K562 (cell line): ENCODE results near the gene EDN2. TPM values are rescaled to one million over a fixed set of nuclear protein-coding genes. Genes with fewer than 3 reads are reported as not detected.
A peak's percentile ranks its signal among the peaks of the same experiment; 100 is the strongest.

ENCODE experiments used
- ADNP ChIP-seq: fragments of 200-800 bp; sonication (Bioruptor generic); IDR thresholded peaks from 2 replicates; pipeline ENCODE4 v1.6.1; 2016; ENCODE audit warnings: missing genetic modification characterization, missing compliant biosample characterization
- BCLAF1 ChIP-seq, 2 experiments: fragments of 450-650 bp in 1 of 2; IDR thresholded peaks; 2 replicates each; pipeline ENCODE4 v1.6.1; 2011 to 2017; ENCODE audit warnings: low read depth in 2 of 2, antibody characterized with exemption in 1 of 2, borderline replicate concordance in 1 of 2, low read length in 1 of 2, mild to moderate bottlenecking in 1 of 2, mixed read lengths in 1 of 2; ENCODE audit not compliant: control insufficient read depth in 1 of 2
- BCOR ChIP-seq: fragments of 450-650 bp; IDR thresholded peaks from 2 replicates; pipeline ENCODE4 v1.6.1; 2016
- CTCFL ChIP-seq: IDR thresholded peaks from 2 replicates; pipeline ENCODE4 v1.6.1; 2011; ENCODE audit warnings: borderline replicate concordance, low read depth, mild to moderate bottlenecking, moderate library complexity, low read length; ENCODE audit not compliant: insufficient read depth, poor library complexity, severe bottlenecking
- ESRRA ChIP-seq: fragments of 450-650 bp; IDR thresholded peaks from 2 replicates; pipeline ENCODE4 v1.6.1; 2014; ENCODE audit warnings: low read depth, mild to moderate bottlenecking, moderate library complexity, borderline replicate concordance
- JUN ChIP-seq, 2 experiments: sonication (generic) in 1 of 2; formaldehyde crosslinking in 1 of 2; IDR thresholded peaks; 2 replicates each; pipeline versions ENCODE4 v1.6.1 to v1.8.0; 2012 to 2022; ENCODE audit warnings: borderline replicate concordance in 2 of 2, mild to moderate bottlenecking in 2 of 2, improper control_type of control experiment in 1 of 2, low read depth in 1 of 2, low read length in 1 of 2, missing genetic modification reagents in 1 of 2
- KAT8 ChIP-seq: fragments of 450-650 bp; IDR thresholded peaks from 2 replicates; pipeline ENCODE4 v1.6.1; 2016; ENCODE audit warnings: low read depth, mild to moderate bottlenecking
- KDM1A ChIP-seq, 2 experiments: fragments of 450-650 bp; IDR thresholded peaks; 2 replicates each; pipeline ENCODE4 v1.6.1; 2016; ENCODE audit warnings: mild to moderate bottlenecking in 2 of 2
- MEIS2 ChIP-seq: fragments of 450-650 bp; IDR thresholded peaks from 2 replicates; pipeline ENCODE4 v1.6.1; 2014; ENCODE audit warnings: mild to moderate bottlenecking; ENCODE audit not compliant: partially characterized antibody
- PRPF4 ChIP-seq: fragments of 200-400 bp; formaldehyde crosslinking; IDR thresholded peaks from one replicate; pipeline ENCODE4 v1.6.1; 2017; ENCODE audit warnings: low read length, low read depth, mild to moderate bottlenecking; ENCODE audit not compliant: insufficient read depth, poor library complexity, severe bottlenecking
- PYGO2 ChIP-seq: fragments of 450-650 bp; IDR thresholded peaks from 2 replicates; pipeline ENCODE4 v1.6.1; 2016; ENCODE audit warnings: mild to moderate bottlenecking, missing genetic modification characterization, moderate library complexity, missing compliant biosample characterization
- RB1 ChIP-seq: fragments of 450-650 bp; IDR thresholded peaks from 2 replicates; pipeline ENCODE4 v1.6.1; 2017; ENCODE audit warnings: low read depth, mild to moderate bottlenecking
- RCOR1 ChIP-seq, 2 experiments: IDR thresholded peaks; 2 replicates each; pipeline ENCODE4 v1.6.1; 2012; ENCODE audit warnings: low read depth in 2 of 2, low read length in 2 of 2, borderline replicate concordance in 1 of 2, improper control_type of control experiment in 1 of 2
- TCF3 ChIP-seq: sonication (generic); formaldehyde crosslinking; IDR thresholded peaks from 2 replicates; pipeline ENCODE4 v1.4.0; 2020; ENCODE audit warnings: mild to moderate bottlenecking, missing genetic modification reagents
- TGIF2 ChIP-seq: sonication (generic); formaldehyde crosslinking; IDR thresholded peaks from 2 replicates; pipeline ENCODE4 v1.8.1; 2022; ENCODE audit warnings: mild to moderate bottlenecking, missing genetic modification reagents, moderate library complexity
- polyA plus RNA-seq, 8 experiments: library from polyadenylated mRNA; depleted of rRNA in 4 of 8; stranded (reverse) in 5 of 8; unstranded in 3 of 8; fragments of >200 nt; fragmentation: Nextera tagmentation in 2 of 8; fragmentation: Illumina TruSeq in 1 of 8; extraction: Ambion mirVana in 2 of 8; extraction: Trizol in 1 of 8; gene quantifications; 2 replicates each; pipeline versions ENCODE4 v1.2.1 to v1.2.3, GENCODE V29; 2011 to 2014; ENCODE audit warnings: inconsistent platforms in 1 of 8, missing spikeins in 1 of 8
- total RNA-seq, 7 experiments: library from RNA; depleted of rRNA in 6 of 7; stranded (reverse); fragments of >200 nt in 6 of 7; fragmentation: Illumina TruSeq in 2 of 7; extraction: Trizol in 2 of 7; gene quantifications; 2 replicates each; pipeline versions ENCODE4 v1.2.1 to v1.2.3, GENCODE V29; 2011 to 2021; ENCODE audit warnings: low replicate concordance in 1 of 7
- TF ChIP-seq, protein P1 (sequence below): sonication (generic); formaldehyde crosslinking; IDR thresholded peaks from 2 replicates; pipeline ENCODE4 v1.8.0; 2022; ENCODE audit warnings: missing genetic modification reagents, mild to moderate bottlenecking, moderate library complexity, borderline replicate concordance
- TF ChIP-seq, protein P2 (sequence below), 3 experiments: IDR thresholded peaks in 2 of 3; conservative IDR thresholded peaks in 1 of 3; 2 replicates each; pipeline ENCODE4 v1.5.1; 2011 to 2012; ENCODE audit warnings: low read length in 3 of 3, mild to moderate bottlenecking in 3 of 3, control low read depth in 2 of 3, improper control_type of control experiment in 1 of 3, inconsistent platforms in 1 of 3, low read depth in 1 of 3, mixed read lengths in 1 of 3, moderate library complexity in 1 of 3; ENCODE audit not compliant: insufficient read depth in 2 of 3

EDN2 gene
- total and polyA plus RNA-seq, 9 of the 15 experiments (the other 6 are each of a cell fraction or from before 2014, with no cell fraction given) = not detected

- TF ChIP-seq PRPF4 (no peak), ADNP (peak; percentile 91), RB1 (0 out of 2 replicates have a peak, but pooled peaks have one; percentile 22), MEIS2 (peak; percentile 7), BCLAF1 (IDR thresholded peaks at IDR 0.05; ENCODE audit: borderline replicate concordance in 1 of 2, control insufficient read depth in 1 of 2, low read depth in 2 of 2, low read length in 1 of 2) (no peak), JUN (IDR thresholded peaks at IDR 0.05; ENCODE audit: borderline replicate concordance, low read depth, low read length) (0 out of 2 replicates have a peak, but pooled peaks have one; percentile 35), JUN (CRISPR knock-in tag; IDR thresholded peaks at IDR 0.05; ENCODE audit: borderline replicate concordance) (no peak), BCOR (peak; percentile 56; the same call in 1 of the 2 replicates), TCF3 (no peak), TGIF2 (no peak), CTCFL (peak; percentile 16), RCOR1 (IDR thresholded peaks at IDR 0.05; ENCODE audit: borderline replicate concordance in 1 of 2, low read depth in 2 of 2, low read length in 2 of 2) (peak in 1 of 2 experiments; percentile 62; a peak in 1 of 4 replicates), PYGO2 (tag) (no peak), KAT8 (no peak), KDM1A (IDR thresholded peaks at IDR 0.05) (peak; percentile 65 to 68), ESRRA (peak; percentile 33; the same call in 1 of the 2 replicates)
- TF ChIP-seq, protein P1, sequence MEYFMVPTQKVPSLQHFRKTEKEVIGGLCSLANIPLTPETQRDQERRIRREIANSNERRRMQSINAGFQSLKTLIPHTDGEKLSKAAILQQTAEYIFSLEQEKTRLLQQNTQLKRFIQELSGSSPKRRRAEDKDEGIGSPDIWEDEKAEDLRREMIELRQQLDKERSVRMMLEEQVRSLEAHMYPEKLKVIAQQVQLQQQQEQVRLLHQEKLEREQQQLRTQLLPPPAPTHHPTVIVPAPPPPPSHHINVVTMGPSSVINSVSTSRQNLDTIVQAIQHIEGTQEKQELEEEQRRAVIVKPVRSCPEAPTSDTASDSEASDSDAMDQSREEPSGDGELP (CRISPR knock-in tag) = peak; percentile 27; the same call in 1 of the 2 replicates
- TF ChIP-seq, protein P2, sequence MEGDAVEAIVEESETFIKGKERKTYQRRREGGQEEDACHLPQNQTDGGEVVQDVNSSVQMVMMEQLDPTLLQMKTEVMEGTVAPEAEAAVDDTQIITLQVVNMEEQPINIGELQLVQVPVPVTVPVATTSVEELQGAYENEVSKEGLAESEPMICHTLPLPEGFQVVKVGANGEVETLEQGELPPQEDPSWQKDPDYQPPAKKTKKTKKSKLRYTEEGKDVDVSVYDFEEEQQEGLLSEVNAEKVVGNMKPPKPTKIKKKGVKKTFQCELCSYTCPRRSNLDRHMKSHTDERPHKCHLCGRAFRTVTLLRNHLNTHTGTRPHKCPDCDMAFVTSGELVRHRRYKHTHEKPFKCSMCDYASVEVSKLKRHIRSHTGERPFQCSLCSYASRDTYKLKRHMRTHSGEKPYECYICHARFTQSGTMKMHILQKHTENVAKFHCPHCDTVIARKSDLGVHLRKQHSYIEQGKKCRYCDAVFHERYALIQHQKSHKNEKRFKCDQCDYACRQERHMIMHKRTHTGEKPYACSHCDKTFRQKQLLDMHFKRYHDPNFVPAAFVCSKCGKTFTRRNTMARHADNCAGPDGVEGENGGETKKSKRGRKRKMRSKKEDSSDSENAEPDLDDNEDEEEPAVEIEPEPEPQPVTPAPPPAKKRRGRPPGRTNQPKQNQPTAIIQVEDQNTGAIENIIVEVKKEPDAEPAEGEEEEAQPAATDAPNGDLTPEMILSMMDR (IDR thresholded peaks at IDR 0.05 in 2 of 3, conservative IDR thresholded peaks at IDR 0.05 in 1 of 3; ENCODE audit: insufficient read depth in 2 of 3, low read depth in 1 of 3, low read length in 3 of 3) = peak; percentile 86 to 95 (median 87)
Observed at GRCh38 chr1:41492341-41492848, 7.9 kb upstream of the EDN2 start (continued).
